OCI-LY3 (cell line): ENCODE measurements around the gene ATP6V1G2.

Experiments
- CTCF ChIP-seq: fragments of 200-600, 300-600 bp; sonication (generic); IDR thresholded peaks from 2 replicates; pipeline ENCODE4 v1.5.1; 2014; ENCODE audit warnings: antibody characterized with exemption, low read length, low read depth
- EZH2phosphoT487 ChIP-seq: fragments of 200-600 bp; shearing (Covaris generic); IDR thresholded peaks from 2 replicates; pipeline ENCODE4 v1.6.1; 2018; ENCODE audit warnings: antibody characterized with exemption, mixed run types, low read depth

- TF ChIP-seq CTCF (no peak), EZH2phosphoT487 (no peak)
Measured at GRCh38 chr6:31529329-31530150, 16.9 kb downstream of the ATP6V1G2 start.
